Stimulated activated CD4-positive, alpha-beta T cell treated with anti-CD3 and anti-CD28 coated beads, Interleukin-4, amount 100 ng/mL, for 48 hours (primary cell): ENCODE data around the gene TMEM184A.

ENCODE experiments used
- DNase-seq, 2 donors: peaks; one replicate each; pipeline ENCODE4 v3.0.0-alpha.2; 2020; ENCODE audit warnings: low read depth in 2 of 2

The TMEM184A gene

DNA sequence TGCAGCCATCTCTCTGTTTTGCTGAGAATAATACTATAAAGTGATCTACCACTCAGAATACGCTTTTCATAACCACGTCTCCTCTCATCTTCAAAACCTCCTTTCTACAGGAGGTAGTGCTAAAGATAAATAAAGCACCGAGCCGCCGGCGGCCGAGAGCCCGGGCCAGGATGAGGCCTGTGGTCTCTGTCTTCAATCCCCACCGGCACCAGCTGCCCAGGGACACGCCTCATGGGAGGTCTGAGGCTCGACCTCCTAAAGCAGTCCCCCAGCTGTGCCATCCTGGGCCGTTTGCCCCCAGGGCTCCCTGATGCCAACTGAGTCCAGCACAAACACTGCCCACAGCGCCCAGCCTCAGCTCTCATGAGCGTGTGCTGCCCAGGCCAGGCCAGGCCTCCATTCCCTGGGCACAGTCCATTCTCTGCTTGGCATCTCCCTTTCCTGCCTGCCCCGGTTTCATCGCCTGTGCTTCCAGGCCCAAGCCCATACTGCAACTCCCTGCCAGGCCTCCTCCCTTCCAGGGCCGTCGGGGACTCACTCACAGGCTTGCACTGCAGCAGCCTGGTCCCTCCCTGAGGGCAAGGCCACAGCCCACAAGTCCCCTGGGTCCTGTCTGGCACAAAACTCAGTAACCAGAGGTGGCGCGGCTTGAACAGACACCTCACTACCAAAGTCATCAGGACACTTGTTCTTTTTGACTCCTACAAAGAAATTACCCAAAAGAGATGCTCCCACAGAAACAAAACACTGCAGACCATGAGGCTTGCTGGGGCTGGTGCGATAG, 54.3 kb downstream of the TMEM184A start:
- no peak for DNase-seq

DNA sequence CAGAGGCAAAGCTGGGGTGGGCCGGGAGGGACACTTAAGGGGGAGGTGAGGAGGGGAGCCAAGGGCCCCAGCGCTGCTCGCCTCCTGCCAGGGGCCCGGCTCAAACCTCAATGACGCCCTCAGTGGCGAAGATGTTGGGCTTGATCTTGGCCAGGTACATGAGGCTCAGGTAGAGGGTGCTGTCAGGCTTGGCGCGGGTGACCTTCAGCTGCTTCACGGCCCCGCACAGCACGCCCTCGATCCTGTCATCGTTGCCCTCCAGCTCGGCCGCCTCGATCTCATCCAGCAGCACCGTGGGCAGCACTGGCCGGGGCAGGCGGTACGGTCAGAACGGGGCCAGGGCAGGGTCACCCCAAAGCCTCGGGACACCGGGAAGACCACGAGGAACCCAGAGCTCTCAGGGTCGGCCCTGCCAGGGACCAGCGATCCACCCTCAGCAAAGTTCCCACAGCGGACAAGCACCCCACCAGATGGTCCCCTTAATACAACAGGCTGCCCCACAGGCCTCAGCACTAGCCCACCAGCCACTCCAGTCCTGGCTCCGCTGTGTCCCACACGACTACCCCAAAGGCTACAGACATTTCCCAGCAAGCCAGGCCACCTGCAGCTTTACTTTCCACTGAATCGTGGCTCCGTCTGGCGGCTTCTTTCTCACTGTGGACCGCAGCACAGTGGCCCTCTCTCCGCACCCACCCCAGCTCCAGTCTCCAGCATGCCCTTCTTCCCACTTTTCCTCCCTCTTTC, 55.8 kb downstream of the TMEM184A start:
- DNase-seq: no peak

DNA sequence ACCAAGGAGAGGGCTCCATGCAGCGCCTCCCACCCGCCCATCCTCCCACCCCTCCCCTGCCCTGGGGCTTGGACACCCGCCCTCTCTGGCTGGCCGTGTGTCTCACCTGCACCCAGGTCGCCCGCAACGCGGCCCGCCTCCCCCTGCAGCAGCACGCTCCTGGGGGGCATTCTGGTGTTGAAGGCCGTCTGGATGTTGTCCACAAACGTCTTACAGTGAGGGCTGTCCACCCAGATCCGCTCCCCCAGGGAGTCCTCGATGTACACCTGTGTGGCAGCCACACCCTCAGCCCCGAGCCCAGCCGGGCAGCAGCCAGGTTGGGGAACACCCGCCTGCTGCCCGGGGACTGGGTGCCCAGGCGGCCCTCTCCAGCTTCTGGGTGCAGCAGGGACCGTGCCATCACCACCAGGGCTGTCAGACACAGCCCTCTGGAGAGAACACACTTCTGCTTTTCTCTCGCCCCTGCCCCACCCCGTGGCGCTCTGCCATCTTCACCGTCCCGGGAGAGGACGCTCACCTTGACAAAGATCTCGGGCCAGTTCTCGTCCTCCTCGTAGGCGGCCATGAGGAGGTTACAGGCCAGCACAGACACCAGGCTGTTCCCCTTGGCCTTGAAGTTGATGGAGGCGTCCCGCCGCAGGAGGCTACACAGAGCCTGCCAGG, 56.5 kb downstream of the TMEM184A start:
- no peak for DNase-seq

DNA sequence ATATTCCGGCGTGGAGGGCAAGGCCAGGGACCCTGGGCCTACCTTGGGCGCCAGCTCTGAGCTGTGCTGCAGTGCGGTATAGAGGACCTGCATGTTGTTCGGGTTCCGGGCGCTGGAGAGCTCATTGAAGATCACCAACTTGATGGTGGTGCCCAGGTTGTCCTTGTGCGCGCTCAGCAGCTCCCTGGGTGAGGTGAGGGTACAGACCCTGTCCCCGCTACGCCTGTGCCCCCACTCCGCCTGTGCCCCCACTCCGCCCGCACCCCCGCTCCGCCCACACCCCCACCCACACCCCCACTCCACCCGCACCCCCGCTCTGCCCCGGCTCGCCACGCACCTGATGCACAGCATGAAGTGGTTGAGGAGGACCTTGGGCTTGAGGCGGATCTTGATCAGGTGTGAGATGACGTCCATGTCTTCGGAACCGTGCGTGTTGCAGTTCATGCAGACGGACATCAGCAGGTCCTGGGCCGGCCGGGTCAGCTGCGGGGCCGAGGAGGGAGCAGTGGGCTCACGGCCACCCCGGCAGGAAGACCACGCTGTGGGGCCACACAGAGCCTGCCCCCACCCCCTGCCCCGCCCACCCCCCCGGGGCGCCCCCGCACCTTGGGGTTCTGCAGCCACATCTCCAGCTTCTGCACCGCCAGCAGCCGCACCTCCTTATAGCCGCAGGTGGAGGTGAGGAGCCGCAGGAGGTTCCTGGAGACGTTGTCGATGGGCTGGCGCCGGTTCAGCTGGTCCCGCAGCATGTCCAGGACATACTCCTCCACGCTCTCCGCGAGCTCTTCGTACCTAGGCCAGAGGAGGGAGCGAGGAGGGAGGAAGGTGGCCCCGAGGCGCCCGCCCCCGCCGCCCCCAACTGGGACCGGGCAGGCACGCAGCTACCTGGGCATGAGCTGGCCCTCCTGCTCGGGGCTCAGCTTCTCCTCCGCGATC, 57.4 kb downstream of the TMEM184A start:
- DNase-seq: no peak

DNA sequence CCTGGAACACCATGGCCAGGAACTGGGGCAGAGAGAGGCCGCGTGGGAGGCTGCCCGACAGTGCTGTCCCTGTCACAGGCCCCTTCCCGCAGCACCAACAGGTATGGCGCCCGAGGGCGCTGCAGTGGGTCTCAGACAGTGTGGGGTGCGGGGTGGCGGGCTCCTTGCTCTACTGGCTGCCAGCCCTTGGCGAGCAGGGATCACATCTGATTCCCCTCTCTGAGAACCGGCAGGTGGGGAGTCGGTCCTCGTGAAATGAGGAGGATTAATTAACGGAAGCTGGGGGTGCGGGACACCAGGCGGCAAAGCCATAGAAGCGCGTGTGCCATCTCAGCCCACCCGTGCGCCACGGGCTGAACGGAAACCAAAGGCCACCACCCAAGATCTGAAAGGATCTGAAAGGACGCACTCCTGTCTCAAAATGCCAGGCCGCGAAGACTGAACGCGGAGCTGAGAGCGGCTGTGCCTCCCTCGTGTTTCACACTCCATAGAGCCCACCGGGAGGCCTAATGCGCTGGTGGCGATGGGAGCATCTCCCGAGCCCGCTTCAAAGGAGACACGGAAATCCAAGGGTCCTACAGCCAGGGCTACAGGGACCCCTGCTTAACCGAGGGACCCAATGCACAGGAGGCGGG, 58.6 kb downstream of the TMEM184A start:
- no peak for DNase-seq

DNA sequence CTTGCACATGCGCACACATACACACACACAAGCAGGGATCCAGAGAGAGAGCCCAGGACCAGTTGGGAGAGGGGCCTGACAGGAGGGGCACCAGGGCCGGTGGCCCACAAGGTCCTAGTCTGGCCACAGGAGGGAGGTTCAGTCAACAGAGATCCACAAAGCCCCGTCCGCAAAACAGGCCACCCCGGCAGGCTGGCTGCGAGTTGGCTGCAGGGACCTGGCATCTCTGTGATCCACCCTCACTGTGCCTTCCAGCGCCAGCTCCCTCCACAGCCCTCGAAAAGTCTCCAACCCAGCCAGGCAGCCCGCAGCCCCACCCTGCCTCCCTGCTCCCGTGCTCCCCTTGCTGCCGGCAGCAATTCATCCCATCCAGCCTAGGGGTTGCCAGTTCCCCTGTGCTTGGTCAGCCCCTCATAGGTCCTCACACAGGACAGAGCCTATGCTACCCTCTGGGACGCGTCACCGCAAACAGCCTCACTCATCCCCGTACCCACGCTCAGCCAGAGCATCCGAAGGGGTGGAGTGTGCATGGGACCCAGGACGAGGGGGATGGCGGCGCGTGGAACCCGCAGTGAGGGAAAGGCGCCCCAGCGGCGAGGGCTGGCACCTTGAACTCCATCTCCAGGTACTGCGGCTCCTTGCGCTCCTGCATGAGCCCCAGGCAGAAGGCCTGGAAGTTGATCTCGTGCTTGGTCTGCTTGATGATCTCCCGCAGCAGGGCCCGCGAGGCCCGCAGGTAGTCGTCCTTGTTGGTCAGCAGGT, 59.3 kb downstream of the TMEM184A start:
- DNase-seq: no peak

DNA sequence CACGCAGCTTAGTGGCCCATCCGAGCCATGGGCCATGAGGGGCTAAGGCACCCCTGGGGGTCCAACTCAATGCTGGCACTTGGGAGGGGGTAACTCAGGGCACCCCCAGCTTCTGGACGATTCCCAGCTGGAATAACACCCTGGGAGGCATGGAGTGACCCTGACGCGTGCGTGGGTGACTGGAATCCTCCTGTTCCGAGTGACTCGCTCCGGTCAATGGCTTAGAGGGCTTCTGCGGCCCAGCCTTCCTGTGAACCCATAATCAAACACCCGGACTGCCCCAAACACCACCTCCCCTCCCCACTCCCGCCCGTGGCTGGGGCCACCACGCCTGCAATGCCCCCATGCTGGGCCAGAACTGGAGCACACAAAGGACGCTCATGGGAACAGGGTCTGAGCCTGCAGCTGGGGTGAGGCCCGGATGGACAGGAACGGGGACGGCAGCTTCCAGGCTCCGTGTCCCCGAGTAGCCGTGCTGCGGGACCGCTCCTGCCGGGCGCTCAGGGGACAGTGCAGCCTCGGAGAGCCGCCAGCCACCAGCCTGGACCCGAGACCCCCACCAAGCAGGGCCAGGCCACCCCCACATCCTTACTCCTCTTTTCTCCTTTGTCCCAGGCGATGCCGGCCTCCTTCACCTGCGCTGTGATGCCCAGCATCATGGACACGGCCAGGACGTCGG, 60.3 kb downstream of the TMEM184A start:
- DNase-seq: no peak

DNA sequence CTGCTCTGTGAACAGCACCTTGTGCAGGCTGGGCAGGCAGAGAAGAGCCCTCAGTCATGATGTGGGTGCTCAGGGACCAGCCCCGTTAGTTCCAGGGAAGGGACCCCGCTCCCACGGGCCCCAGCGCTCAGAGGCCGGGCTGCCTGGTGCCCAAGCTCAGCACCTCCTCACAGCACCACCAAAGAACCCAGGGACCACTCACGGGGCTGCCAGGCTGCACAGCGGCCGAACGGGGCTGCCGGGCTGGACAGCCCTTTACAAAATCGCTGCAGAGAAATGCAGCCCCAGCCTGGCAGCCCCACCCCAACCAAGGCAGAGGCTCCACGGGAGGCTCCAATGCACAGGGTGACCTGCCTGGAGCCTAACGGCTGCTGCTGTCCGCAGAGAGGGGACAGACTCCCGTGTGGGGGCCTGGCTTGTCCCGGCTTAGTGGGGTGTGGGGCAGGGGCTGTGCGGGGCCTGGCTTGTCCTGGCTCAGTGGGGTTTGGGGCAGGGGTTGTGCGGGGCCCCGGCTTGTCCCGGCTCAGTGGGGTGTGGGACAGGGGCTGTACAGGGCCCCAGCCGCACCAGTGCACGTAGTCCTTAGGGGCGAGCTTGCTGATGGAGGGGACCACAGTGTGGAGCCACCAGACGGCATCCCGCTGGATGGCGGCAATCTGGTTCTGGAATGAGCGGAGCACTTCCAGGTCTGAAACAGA, 61.0 kb downstream of the TMEM184A start:
- no peak for DNase-seq

DNA sequence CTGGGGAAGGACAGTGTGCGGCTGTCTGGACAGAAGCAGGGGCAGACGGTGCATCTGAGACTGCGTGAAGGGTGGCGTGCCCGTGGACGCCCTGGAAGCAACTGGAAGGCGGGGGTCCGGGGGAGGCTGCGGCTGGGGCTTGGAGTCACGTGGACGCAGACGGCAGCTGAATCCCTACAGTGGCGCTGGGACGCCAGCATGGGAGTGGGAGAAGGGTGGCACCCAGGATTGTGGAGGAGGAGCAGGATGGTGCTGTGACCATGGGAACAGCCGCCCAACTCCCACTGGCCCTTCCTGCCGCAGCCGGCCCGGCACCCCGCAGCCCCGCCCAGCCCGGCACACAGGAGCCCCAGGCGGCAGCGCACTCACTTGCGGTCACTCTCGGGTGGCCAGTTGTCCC, 61.6 kb downstream of the TMEM184A start:
- no peak for DNase-seq

DNA sequence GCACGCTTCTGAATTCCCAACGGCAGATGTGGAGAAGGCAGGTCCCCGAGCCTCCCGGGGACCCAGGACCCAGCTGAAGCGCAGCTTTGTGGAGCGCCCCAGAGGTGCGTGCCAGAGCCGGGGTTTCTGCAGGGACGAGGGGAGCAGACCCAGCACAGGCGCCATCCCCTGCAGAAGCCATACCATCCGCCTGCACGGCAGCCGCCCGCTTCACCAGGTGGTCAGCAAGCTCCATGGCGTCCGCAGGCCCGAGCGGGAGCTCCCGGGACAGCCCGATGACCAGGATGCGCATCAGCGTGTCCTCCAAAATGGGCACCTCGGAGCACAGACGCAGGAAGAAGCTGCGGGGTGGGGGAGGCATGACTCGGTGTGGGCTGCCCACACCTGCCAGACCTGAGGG, 62.4 kb downstream of the TMEM184A start:
- no peak for DNase-seq

DNA sequence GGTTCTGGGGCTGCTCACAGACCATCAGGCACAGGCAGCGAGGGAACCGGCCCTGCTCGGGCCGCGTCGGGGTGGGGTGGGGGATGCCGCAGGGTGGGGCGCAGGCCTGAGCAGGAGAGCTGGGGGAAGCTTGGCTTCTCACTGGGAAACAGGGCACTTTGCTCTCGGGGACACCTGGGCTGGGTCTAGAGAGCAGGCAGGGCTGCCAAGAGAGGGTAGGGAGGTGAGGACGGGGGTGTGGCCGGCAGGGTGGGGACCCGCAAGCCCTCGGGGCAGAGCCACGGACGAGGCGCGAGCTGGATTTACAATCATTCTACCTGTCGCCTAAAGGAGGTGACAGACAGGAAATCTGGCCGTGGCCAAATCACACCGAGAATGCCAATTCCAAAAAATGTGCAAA, 62.9 kb downstream of the TMEM184A start:
- DNase-seq: no peak

DNA sequence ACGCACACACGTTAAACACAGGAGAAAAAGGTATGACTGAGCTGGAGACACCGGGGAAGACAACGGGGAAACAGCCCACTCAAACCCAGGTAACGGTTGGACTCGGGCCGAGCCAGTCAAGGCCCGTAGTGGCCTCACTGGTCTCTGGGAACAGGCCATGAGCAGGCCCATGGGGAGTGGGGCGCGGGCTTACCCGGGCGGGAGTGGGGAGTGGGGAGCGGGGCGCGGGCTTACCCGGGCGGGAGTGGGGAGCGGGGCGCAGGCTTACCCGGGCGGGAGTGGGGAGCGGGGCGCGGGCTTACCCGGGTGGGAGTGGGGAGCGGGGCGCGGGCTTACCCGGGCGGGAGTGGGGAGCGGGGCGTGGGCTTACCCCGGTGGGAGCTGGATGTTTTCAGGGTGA, 63.4 kb downstream of the TMEM184A start:
- no peak for DNase-seq
